Measurements from ENCODE around the gene OCA2. TPM values are rescaled to one million over a fixed set of nuclear protein-coding genes. Genes with fewer than 3 reads are reported as not detected.

Gene OCA2
- polyA plus RNA-seq, 1 experiment, result not detected

GRCh38 chr15:28118531-28118930 is 19.4 kb upstream of the OCA2 start:
- CTCF ChIA-PET, result no interaction called here
- Histone ChIP-seq H3K27ac (ENCODE audit: low read depth, low read length) (no peak overlapping the region), H3K9me3 (ENCODE audit: control insufficient read depth, insufficient read depth, low read length) (no peaks in the 10 kb centered on the region), H3K4me3 (ENCODE audit: low read depth, low read length) (no peak overlapping the region), H3K27me3 (ENCODE audit: control insufficient read depth, insufficient read depth, low read length) (no peaks in the 10 kb centered on the region)
- DNase-seq (ENCODE audit: low read depth, low spot score), result no peak
- no peak for TF ChIP-seq CTCF (IDR thresholded peaks at IDR 0.05; ENCODE audit: low read depth, low read length)
- POLR2A ChIA-PET, result no interaction called here

- POLR2A ChIA-PET, result no interaction called here
Measured at GRCh38 chr15:28118083-28118482, 19.0 kb upstream of the OCA2 start.

GRCh38 chr15:28117432-28117990 is 18.4 kb upstream of the OCA2 start:
- Histone ChIP-seq H3K4me3 (ENCODE audit: low read depth, low read length) (no peak overlapping the region), H3K27me3 (ENCODE audit: control insufficient read depth, insufficient read depth, low read length) (no peaks in the 10 kb centered on the region), H3K27ac (ENCODE audit: low read depth, low read length) (no peak overlapping the region), H3K9me3 (ENCODE audit: control insufficient read depth, insufficient read depth, low read length) (no peaks in the 10 kb centered on the region; the same call in 1 of the 2 replicates)
- POLR2A ChIA-PET, result no interaction called here
- DNase-seq (ENCODE audit: low read depth, low spot score), result no peak
- no peak for TF ChIP-seq CTCF (IDR thresholded peaks at IDR 0.05; ENCODE audit: low read depth, low read length)
- CTCF ChIA-PET, result interaction anchor here (4.2 kb wide), 1 partner anchor 9 kb away, joined by 40 read pairs; no protein-coding TSS in a partner anchor

More at GRCh38 chr15:28118083-28118482, 19.0 kb upstream of the OCA2 start:
- no peak for DNase-seq (ENCODE audit: low read depth, low spot score)
- Histone ChIP-seq H3K9me3 (ENCODE audit: control insufficient read depth, insufficient read depth, low read length) (no peaks in the 10 kb centered on the region; the same call in 1 of the 2 replicates), H3K27me3 (ENCODE audit: control insufficient read depth, insufficient read depth, low read length) (no peaks in the 10 kb centered on the region), H3K27ac (ENCODE audit: low read depth, low read length) (no peak overlapping the region), H3K4me3 (ENCODE audit: low read depth, low read length) (no peak overlapping the region)
- no peak for TF ChIP-seq CTCF (IDR thresholded peaks at IDR 0.05; ENCODE audit: low read depth, low read length)
- CTCF ChIA-PET, result interaction anchor here (4.2 kb wide), 1 partner anchor 8 kb away, joined by 40 read pairs; no protein-coding TSS in a partner anchor

- no peaks in the 10 kb centered on the region for H3K27me3 ChIP-seq (ENCODE audit: control insufficient read depth, insufficient read depth, low read length)
- no peak overlapping the region for H3K27ac ChIP-seq (ENCODE audit: low read depth, low read length)
- no peaks in the 10 kb centered on the region; the same call in 1 of the 2 replicates for H3K9me3 ChIP-seq (ENCODE audit: control insufficient read depth, insufficient read depth, low read length)
- CTCF ChIA-PET, result interaction anchor here (4.2 kb wide), 1 partner anchor 10 kb away, joined by 40 read pairs; no protein-coding TSS in a partner anchor
- POLR2A ChIA-PET, result no interaction called here
- TF ChIP-seq CTCF (IDR thresholded peaks at IDR 0.05; ENCODE audit: low read depth, low read length), result no peak
- no peak for DNase-seq (ENCODE audit: low read depth, low spot score)
- no peak overlapping the region for H3K4me3 ChIP-seq (ENCODE audit: low read depth, low read length)
Measured at GRCh38 chr15:28116521-28117431, 17.7 kb upstream of the OCA2 start.

DNA sequence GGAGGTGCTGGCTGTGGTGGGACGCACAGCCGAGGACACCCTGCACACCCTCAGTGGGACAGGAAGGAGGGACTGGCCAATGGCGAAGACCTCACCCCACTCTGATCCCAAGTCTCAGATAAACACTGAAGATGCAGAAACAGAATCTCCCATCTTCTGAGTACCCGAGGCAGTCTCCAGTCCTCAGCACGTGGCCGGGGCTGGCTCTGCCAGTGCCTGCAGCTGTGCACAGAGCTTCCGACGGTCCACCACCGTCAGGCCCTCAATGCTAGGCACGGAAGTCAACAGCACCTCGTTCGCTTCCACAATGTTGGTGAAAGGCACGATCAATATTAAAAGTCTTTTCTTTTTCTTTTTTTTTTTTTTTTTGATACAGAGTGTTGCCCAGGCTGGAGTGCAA is 16.8 kb upstream of the OCA2 start:
- no peak overlapping the region for H3K4me3 ChIP-seq (ENCODE audit: low read depth, low read length)
- H3K27ac ChIP-seq (ENCODE audit: low read depth, low read length), result no peak overlapping the region
- TF ChIP-seq CTCF (IDR thresholded peaks at IDR 0.05; ENCODE audit: low read depth, low read length), result no peak
- ChIA-PET POLR2A (no interaction called here), CTCF (interaction anchor here (4.2 kb wide), 1 partner anchor 11 kb away, joined by 40 read pairs; no protein-coding TSS in a partner anchor)
- no peak for DNase-seq (ENCODE audit: low read depth, low spot score)
- no peaks in the 10 kb centered on the region; the same call in 1 of the 2 replicates for H3K9me3 ChIP-seq (ENCODE audit: control insufficient read depth, insufficient read depth, low read length)
- H3K27me3 ChIP-seq (ENCODE audit: control insufficient read depth, insufficient read depth, low read length), result no peaks in the 10 kb centered on the region
